Keratinocyte (primary cell): ENCODE data around the gene MDM2.

Experiments used
- EZH2 ChIP-seq: IDR thresholded peaks from one replicate; pipeline ENCODE4 v1.6.1; 2012; ENCODE audit warnings: inconsistent platforms, mild to moderate bottlenecking, low read length, moderate library complexity
- TF ChIP-seq, protein P1 (sequence below), 3 experiments: IDR thresholded peaks in 1 of 3; conservative IDR thresholded peaks in 1 of 3; optimal IDR thresholded peaks in 1 of 3; 2 replicates in 2 of 3; 3 replicates in 1 of 3; pipeline versions ENCODE3 to v1.5.1; 2011; ENCODE audit warnings: low read length in 3 of 3, mild to moderate bottlenecking in 3 of 3, moderate library complexity in 2 of 3, control low read depth in 1 of 3, inconsistent platforms in 1 of 3; ENCODE audit not compliant: insufficient read depth in 2 of 3; ENCODE audit errors: extremely low read depth in 1 of 3

GRCh38 chr12:68769941-68770340 lies 38.0 kb upstream of the MDM2 start:
- TF ChIP-seq EZH2 = no peak
- TF ChIP-seq, protein P1, sequence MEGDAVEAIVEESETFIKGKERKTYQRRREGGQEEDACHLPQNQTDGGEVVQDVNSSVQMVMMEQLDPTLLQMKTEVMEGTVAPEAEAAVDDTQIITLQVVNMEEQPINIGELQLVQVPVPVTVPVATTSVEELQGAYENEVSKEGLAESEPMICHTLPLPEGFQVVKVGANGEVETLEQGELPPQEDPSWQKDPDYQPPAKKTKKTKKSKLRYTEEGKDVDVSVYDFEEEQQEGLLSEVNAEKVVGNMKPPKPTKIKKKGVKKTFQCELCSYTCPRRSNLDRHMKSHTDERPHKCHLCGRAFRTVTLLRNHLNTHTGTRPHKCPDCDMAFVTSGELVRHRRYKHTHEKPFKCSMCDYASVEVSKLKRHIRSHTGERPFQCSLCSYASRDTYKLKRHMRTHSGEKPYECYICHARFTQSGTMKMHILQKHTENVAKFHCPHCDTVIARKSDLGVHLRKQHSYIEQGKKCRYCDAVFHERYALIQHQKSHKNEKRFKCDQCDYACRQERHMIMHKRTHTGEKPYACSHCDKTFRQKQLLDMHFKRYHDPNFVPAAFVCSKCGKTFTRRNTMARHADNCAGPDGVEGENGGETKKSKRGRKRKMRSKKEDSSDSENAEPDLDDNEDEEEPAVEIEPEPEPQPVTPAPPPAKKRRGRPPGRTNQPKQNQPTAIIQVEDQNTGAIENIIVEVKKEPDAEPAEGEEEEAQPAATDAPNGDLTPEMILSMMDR (optimal IDR thresholded peaks at IDR 0.05 in 1 of 3, IDR thresholded peaks at IDR 0.05 in 1 of 3, conservative IDR thresholded peaks at IDR 0.05 in 1 of 3; ENCODE audit: extremely low read depth in 1 of 3, insufficient read depth in 2 of 3, low read length in 3 of 3) = no peak
